Tibial nerve (tissue), 4 donors: ENCODE measurements around the gene KCTD14. TPM values are rescaled to one million over a fixed set of nuclear protein-coding genes. Genes with fewer than 3 reads are reported as not detected.
"Not testable (repeated sequence)": the region's sequence is repeated elsewhere in the genome, so short reads cannot be mapped to it uniquely, and the experiment has no call there.

ENCODE experiments used
- DNase-seq, 2 donors: peaks; one replicate each; pipeline ENCODE4 v3.0.0-alpha.2; 2019; ENCODE audit warnings: low spot score in 2 of 2
- H3K27ac ChIP-seq, 4 donors: fragments of 200-600 bp; sonication (generic) in 3 of 4; one replicate each; pipeline ENCODE4 v1.5.1; 2017 to 2019; ENCODE audit warnings: mild to moderate bottlenecking in 1 of 4
- H3K27me3 ChIP-seq, 2 donors: fragments of 200-600 bp; sonication (generic) in 1 of 2; one replicate each; pipeline versions ENCODE4 v1.5.1 to v1.6.0; 2017 to 2019
- H3K36me3 ChIP-seq, 3 donors: fragments of 200-600 bp; sonication (generic); one replicate each; pipeline ENCODE4 v1.5.1; 2018 to 2019
- H3K4me1 ChIP-seq, 4 donors: fragments of 200-600 bp; sonication (generic) in 3 of 4; one replicate each; pipeline ENCODE4 v1.5.1; 2017 to 2019
- H3K4me3 ChIP-seq, 4 donors: fragments of 200-600 bp; sonication (generic) in 3 of 4; one replicate each; pipeline ENCODE4 v1.5.1; 2017 to 2019; ENCODE audit warnings: mild to moderate bottlenecking in 1 of 4, moderate library complexity in 1 of 4
- H3K9me3 ChIP-seq, 4 donors: fragments of 200-600 bp; sonication (generic) in 3 of 4; one replicate each; pipeline ENCODE4 v1.5.1; 2017 to 2019
- EP300 ChIP-seq, 2 donors: sonication (generic); formaldehyde crosslinking; IDR thresholded peaks; one replicate each; pipeline ENCODE4 v1.6.1; 2017; ENCODE audit warnings: antibody characterized with exemption in 2 of 2, mild to moderate bottlenecking in 1 of 2
- POLR2A ChIP-seq, 2 donors: fragments of 450-650 bp; IDR thresholded peaks; one replicate each; pipeline ENCODE4 v1.6.1; 2017; ENCODE audit warnings: antibody characterized with exemption in 2 of 2, mild to moderate bottlenecking in 2 of 2, moderate library complexity in 2 of 2
- WGBS, 2 donors: methylation state at CpG; one replicate each; pipeline ENCODE4 v1.1.5; 2018; 5-methylcytosine and 5-hydroxymethylcytosine counted together
- total RNA-seq, 4 donors: library from RNA; depleted of rRNA; stranded (reverse); fragments of >200 nt; gene quantifications; one replicate each; pipeline ENCODE4 v1.1.0, GENCODE V29; 2016
- TF ChIP-seq, protein P1 (sequence below), 5 experiments: fragments of 200-600 bp in 3 of 5; fragments of 450-650 bp in 2 of 5; sonication (generic) in 3 of 5; IDR thresholded peaks; one replicate each; pipeline ENCODE4 v1.5.1; 2016 to 2019; ENCODE audit warnings: antibody characterized with exemption in 5 of 5, mild to moderate bottlenecking in 3 of 5, moderate library complexity in 2 of 5

KCTD14 gene
- total RNA-seq, 4 donors from 2014 or later, result 2.5 to 6.0 (median 3.4) TPM

GRCh38 chr11:78062671-78063070 lies 39.6 kb upstream of the KCTD14 start:
- Histone ChIP-seq H3K4me3 (no peak overlapping the region), H3K9me3 (no peaks in the 10 kb centered on the region), H3K36me3 (peaks cover 0 to 23% (median 0%) of the 10 kb centered on the region in 3 donors), H3K27ac (no peak overlapping the region), H3K4me1 (peaks cover 0 to 4% (median 0%) of the 10 kb centered on the region in 4 donors), H3K27me3 (no peaks in the 10 kb centered on the region)
- 76 to 77% methylated on average over 2 of the region's 2 CpGs for WGBS, 2 donors
- TF ChIP-seq POLR2A (IDR thresholded peaks at IDR 0.05) (no peak), EP300 (IDR thresholded peaks at IDR 0.05) (no peak)
- TF ChIP-seq, protein P1, sequence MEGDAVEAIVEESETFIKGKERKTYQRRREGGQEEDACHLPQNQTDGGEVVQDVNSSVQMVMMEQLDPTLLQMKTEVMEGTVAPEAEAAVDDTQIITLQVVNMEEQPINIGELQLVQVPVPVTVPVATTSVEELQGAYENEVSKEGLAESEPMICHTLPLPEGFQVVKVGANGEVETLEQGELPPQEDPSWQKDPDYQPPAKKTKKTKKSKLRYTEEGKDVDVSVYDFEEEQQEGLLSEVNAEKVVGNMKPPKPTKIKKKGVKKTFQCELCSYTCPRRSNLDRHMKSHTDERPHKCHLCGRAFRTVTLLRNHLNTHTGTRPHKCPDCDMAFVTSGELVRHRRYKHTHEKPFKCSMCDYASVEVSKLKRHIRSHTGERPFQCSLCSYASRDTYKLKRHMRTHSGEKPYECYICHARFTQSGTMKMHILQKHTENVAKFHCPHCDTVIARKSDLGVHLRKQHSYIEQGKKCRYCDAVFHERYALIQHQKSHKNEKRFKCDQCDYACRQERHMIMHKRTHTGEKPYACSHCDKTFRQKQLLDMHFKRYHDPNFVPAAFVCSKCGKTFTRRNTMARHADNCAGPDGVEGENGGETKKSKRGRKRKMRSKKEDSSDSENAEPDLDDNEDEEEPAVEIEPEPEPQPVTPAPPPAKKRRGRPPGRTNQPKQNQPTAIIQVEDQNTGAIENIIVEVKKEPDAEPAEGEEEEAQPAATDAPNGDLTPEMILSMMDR (IDR thresholded peaks at IDR 0.05), result no peak
- DNase-seq, result no peak

GRCh38 chr11:78061921-78062311 lies 38.8 kb upstream of the KCTD14 start:
- H3K4me1 ChIP-seq, result peaks cover 0 to 4% (median 0%) of the 10 kb centered on the region in 4 donors
- DNase-seq, result no peak
- TF ChIP-seq POLR2A (IDR thresholded peaks at IDR 0.05) (no peak), EP300 (IDR thresholded peaks at IDR 0.05) (no peak)
- TF ChIP-seq, protein P1 (IDR thresholded peaks at IDR 0.05), result no peak
- H3K4me3 ChIP-seq, result no peak overlapping the region
- no peaks in the 10 kb centered on the region for H3K9me3 ChIP-seq
- no peaks in the 10 kb centered on the region for H3K27me3 ChIP-seq
- WGBS, 2 donors, result 68 to 74% methylated on average over 4 of the region's 4 CpGs
- H3K27ac ChIP-seq, result no peak overlapping the region
- H3K36me3 ChIP-seq, result peaks cover 0 to 15% (median 0%) of the 10 kb centered on the region in 3 donors

- H3K27me3 ChIP-seq, result no peaks in the 10 kb centered on the region
- DNase-seq, result no peak
- peaks cover 0 to 4% (median 0%) of the 10 kb centered on the region in 4 donors for H3K4me1 ChIP-seq
- H3K36me3 ChIP-seq, result peaks cover 0 to 9% (median 0%) of the 10 kb centered on the region in 3 donors
- WGBS, 2 donors, result 75 to 80% methylated on average over 4 of the region's 4 CpGs
- H3K27ac ChIP-seq, result no peak overlapping the region
- no peaks in the 10 kb centered on the region for H3K9me3 ChIP-seq
- H3K4me3 ChIP-seq, result no peak overlapping the region
- TF ChIP-seq, protein P1 (IDR thresholded peaks at IDR 0.05), result no peak
- no peak for TF ChIP-seq POLR2A (IDR thresholded peaks at IDR 0.05)
- no peak for TF ChIP-seq EP300 (IDR thresholded peaks at IDR 0.05)
Observed at GRCh38 chr11:78061088-78061920, 38.2 kb upstream of the KCTD14 start.

GRCh38 chr11:78060533-78060932 lies 37.5 kb upstream of the KCTD14 start:
- no peak overlapping the region for H3K27ac ChIP-seq
- TF ChIP-seq, protein P1 (IDR thresholded peaks at IDR 0.05), result no peak
- TF ChIP-seq POLR2A (IDR thresholded peaks at IDR 0.05) (no peak), EP300 (IDR thresholded peaks at IDR 0.05) (no peak)
- no peak for DNase-seq
- no peak overlapping the region for H3K4me3 ChIP-seq
- H3K27me3 ChIP-seq, result no peaks in the 10 kb centered on the region
- 97% methylated on average over 8 of the region's 8 CpGs for WGBS, 2 donors
- H3K9me3 ChIP-seq, result no peaks in the 10 kb centered on the region
- peaks cover 0 to 4% (median 0%) of the 10 kb centered on the region in 4 donors for H3K4me1 ChIP-seq
- H3K36me3 ChIP-seq, result peaks cover 0 to 8% (median 0%) of the 10 kb centered on the region in 3 donors

- not testable (repeated sequence) for H3K9me3 ChIP-seq, H3K4me3 ChIP-seq, H3K4me1 ChIP-seq, H3K27ac ChIP-seq, DNase-seq, H3K27me3 ChIP-seq, H3K36me3 ChIP-seq
- WGBS, 2 donors, result 96 to 97% methylated on average over 9 of the region's 9 CpGs
Observed at GRCh38 chr11:78059749-78060328, 36.8 kb upstream of the KCTD14 start.
